ENCODE results near the gene FSTL4.

Gene FSTL4

DNA sequence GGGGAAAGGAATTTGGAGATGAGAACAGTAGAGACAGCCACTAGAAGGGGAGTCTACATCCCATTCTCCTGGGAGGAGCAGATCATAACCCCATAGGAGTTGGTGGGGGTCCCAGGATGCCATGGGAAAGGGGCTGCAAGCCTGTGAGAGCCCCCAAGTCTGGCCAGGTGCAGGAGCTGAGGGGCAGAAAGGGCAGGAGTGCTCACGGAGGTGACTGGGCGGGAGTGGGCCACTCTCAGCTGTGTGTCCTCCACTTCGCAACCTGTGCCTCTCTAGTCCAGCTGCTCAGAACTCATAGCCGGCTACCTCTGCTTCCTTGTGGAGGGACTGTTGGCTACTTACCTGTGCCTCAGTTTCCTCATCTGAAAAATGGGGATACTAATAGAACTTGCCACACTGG, 263.9 kb downstream of the FSTL4 start:
- ATAC-seq (ENCODE audit: low read depth), result no peak
- H3K4me1 ChIP-seq (ENCODE audit: insufficient read depth, poor library complexity, severe bottlenecking), result no peaks in the 10 kb centered on the region
- TF ChIP-seq, protein P1, sequence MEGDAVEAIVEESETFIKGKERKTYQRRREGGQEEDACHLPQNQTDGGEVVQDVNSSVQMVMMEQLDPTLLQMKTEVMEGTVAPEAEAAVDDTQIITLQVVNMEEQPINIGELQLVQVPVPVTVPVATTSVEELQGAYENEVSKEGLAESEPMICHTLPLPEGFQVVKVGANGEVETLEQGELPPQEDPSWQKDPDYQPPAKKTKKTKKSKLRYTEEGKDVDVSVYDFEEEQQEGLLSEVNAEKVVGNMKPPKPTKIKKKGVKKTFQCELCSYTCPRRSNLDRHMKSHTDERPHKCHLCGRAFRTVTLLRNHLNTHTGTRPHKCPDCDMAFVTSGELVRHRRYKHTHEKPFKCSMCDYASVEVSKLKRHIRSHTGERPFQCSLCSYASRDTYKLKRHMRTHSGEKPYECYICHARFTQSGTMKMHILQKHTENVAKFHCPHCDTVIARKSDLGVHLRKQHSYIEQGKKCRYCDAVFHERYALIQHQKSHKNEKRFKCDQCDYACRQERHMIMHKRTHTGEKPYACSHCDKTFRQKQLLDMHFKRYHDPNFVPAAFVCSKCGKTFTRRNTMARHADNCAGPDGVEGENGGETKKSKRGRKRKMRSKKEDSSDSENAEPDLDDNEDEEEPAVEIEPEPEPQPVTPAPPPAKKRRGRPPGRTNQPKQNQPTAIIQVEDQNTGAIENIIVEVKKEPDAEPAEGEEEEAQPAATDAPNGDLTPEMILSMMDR (IDR thresholded peaks at IDR 0.05; ENCODE audit: poor library complexity, severe bottlenecking), result no peak

DNA sequence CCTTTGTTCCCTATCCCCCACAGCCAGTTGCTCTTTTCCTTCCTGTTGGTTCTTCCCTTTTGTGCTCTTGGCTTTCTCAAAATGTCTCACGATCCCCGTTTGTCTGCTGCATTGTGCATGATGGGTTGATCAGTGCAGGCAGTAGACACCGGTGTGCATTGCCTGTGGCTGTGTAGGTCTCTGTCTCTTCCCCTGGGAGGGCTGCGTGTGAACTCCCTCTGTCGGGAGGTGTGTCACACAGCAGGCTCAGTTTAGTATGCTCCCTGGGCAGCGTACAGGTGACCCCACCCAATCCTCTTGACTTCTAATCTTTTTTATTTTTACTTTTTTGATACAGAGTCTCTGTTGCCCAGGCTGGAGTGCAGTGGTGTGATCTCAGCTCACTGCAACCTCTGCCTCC, 265.3 kb downstream of the FSTL4 start:
- H3K27me3 ChIP-seq (ENCODE audit: insufficient read depth, poor library complexity, severe bottlenecking), result no peaks in the 10 kb centered on the region
- TF ChIP-seq, protein P1 (IDR thresholded peaks at IDR 0.05; ENCODE audit: poor library complexity, severe bottlenecking), result no peak
- ATAC-seq (ENCODE audit: low read depth), result no peak
- no peak overlapping the region for H3K4me3 ChIP-seq (ENCODE audit: severe bottlenecking)
- no peaks in the 10 kb centered on the region for H3K4me1 ChIP-seq (ENCODE audit: insufficient read depth, poor library complexity, severe bottlenecking)
- no peak overlapping the region for H3K27ac ChIP-seq (ENCODE audit: poor library complexity, severe bottlenecking)
- no peaks in the 10 kb centered on the region for H3K9me3 ChIP-seq (ENCODE audit: severe bottlenecking)
- no peaks in the 10 kb centered on the region for H3K36me3 ChIP-seq (ENCODE audit: low read depth)
- no peak for DNase-seq (ENCODE audit: low spot score)

More for the DNA sequence above, 263.9 kb downstream of the FSTL4 start:
- Histone ChIP-seq H3K9me3 (ENCODE audit: severe bottlenecking) (peaks cover 2% of the 10 kb centered on the region), H3K27ac (ENCODE audit: poor library complexity, severe bottlenecking) (no peak overlapping the region), H3K4me3 (ENCODE audit: severe bottlenecking) (no peak overlapping the region), H3K27me3 (ENCODE audit: insufficient read depth, poor library complexity, severe bottlenecking) (no peaks in the 10 kb centered on the region), H3K36me3 (ENCODE audit: low read depth) (no peaks in the 10 kb centered on the region)
- DNase-seq (ENCODE audit: low spot score), result no peak

DNA sequence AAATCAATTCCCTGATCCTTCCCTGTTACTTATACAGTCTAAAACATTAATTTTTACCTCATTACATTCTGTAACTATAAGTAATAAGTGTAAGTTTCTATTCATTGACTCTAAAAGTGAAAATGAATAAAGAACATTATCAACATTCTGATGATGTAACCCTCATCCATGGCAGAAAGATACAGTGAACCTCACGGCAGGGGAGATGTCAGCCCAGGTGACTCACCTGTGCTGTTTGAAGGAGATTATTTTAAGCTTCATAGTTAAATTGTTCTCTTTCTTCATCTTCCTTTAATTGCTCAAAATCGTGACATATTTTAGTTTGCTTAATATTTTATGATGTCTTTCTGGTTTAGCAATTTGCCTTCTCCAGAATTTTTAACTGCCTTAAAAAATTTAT, 268.1 kb downstream of the FSTL4 start:
- TF ChIP-seq, protein P1 (IDR thresholded peaks at IDR 0.05; ENCODE audit: poor library complexity, severe bottlenecking), result no peak
- H3K4me3 ChIP-seq (ENCODE audit: severe bottlenecking), result no peak overlapping the region
- ATAC-seq (ENCODE audit: low read depth), result peak; percentile 74

DNA sequence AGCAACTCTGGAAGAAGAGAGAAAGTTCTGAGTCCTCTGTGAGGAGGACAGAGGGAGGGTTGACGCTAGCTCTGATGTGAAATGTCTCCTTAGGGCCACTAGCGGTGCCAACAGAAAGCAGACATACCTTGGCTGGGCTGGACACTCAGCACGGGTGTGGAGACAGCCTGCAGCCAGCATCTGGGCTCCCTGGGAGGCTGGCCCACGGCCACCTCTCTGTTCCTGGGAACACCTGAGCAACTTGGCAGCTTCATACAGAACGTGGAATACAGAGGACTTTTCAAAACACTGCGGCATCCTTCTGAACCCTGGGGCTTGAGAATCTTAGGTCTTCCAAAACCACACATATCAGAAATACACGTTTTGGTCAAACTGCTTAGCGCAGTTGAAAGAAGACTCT, 269.1 kb downstream of the FSTL4 start:
- no peak overlapping the region for H3K4me3 ChIP-seq (ENCODE audit: severe bottlenecking)

More for the DNA sequence above, 268.1 kb downstream of the FSTL4 start:
- Histone ChIP-seq H3K9me3 (ENCODE audit: severe bottlenecking) (no peaks in the 10 kb centered on the region), H3K4me1 (ENCODE audit: insufficient read depth, poor library complexity, severe bottlenecking) (no peaks in the 10 kb centered on the region), H3K36me3 (ENCODE audit: low read depth) (no peaks in the 10 kb centered on the region), H3K27me3 (ENCODE audit: insufficient read depth, poor library complexity, severe bottlenecking) (no peaks in the 10 kb centered on the region), H3K27ac (ENCODE audit: poor library complexity, severe bottlenecking) (no peak overlapping the region)
- DNase-seq (ENCODE audit: low spot score), result no peak

More for the DNA sequence above, 269.1 kb downstream of the FSTL4 start:
- Histone ChIP-seq H3K9me3 (ENCODE audit: severe bottlenecking) (no peaks in the 10 kb centered on the region), H3K27me3 (ENCODE audit: insufficient read depth, poor library complexity, severe bottlenecking) (no peaks in the 10 kb centered on the region), H3K36me3 (ENCODE audit: low read depth) (no peaks in the 10 kb centered on the region), H3K27ac (ENCODE audit: poor library complexity, severe bottlenecking) (no peak overlapping the region), H3K4me1 (ENCODE audit: insufficient read depth, poor library complexity, severe bottlenecking) (no peaks in the 10 kb centered on the region)
- TF ChIP-seq, protein P1 (IDR thresholded peaks at IDR 0.05; ENCODE audit: poor library complexity, severe bottlenecking), result no peak
- no peak for DNase-seq (ENCODE audit: low spot score)
- peak; percentile 16; the same call in 1 of the 3 replicates for ATAC-seq (ENCODE audit: low read depth)

Data from RWPE2 (cell line).